HG03045 (cell line): ENCODE data around the gene GLRX3.
"Not testable (repeated sequence)": the region's sequence is repeated elsewhere in the genome, so short reads cannot be mapped to it uniquely, and the experiment has no call there.

ENCODE experiments used
- ATAC-seq: cut with Tn5 transposase; IDR thresholded peaks from one replicate; pipeline ENCODE4 v1.9.1; 2021; ENCODE audit warnings: mild to moderate bottlenecking, moderate library complexity; ENCODE audit not compliant: unreplicated experiment

GLRX3 gene

GRCh38 chr10:130136226-130137089 is at the start of gene GLRX3:
TSS of gene GLRX3 (plus strand) at chr10:130136391. CDS start at chr10:130136421, 30 bp downstream.
- ATAC-seq, result peak; percentile 87

GRCh38 chr10:130090565-130090964 is 45.6 kb upstream of the GLRX3 start:
- not testable (repeated sequence) for ATAC-seq

- ATAC-seq, result no peak
These were observed 36.8 kb upstream of the GLRX3 start for GRCh38 chr10:130099344-130099743.

- ATAC-seq, result no peak
These were observed 30.5 kb upstream of the GLRX3 start for GRCh38 chr10:130105724-130106123.

GRCh38 chr10:130108146-130108545 is 28.0 kb upstream of the GLRX3 start:
- not testable (repeated sequence) for ATAC-seq

- no peak for ATAC-seq
These were observed 27.1 kb upstream of the GLRX3 start for GRCh38 chr10:130108934-130109604.

- no peak for ATAC-seq
These were observed 26.4 kb upstream of the GLRX3 start for GRCh38 chr10:130109796-130110245.

GRCh38 chr10:130110246-130111112 is 25.7 kb upstream of the GLRX3 start, which contains the start of gene C10orf143:
TSS of gene C10orf143 (minus strand) at chr10:130110830. CDS start at chr10:130110772, 58 bp downstream.
- peak; percentile 84 for ATAC-seq

- ATAC-seq, result peak; percentile 93
These were observed 24.9 kb upstream of the GLRX3 start for GRCh38 chr10:130111113-130111851.

GRCh38 chr10:130111852-130112180 is 24.4 kb upstream of the GLRX3 start:
- ATAC-seq, result no peak

- ATAC-seq, result no peak
These were observed 23.4 kb upstream of the GLRX3 start for GRCh38 chr10:130112821-130113220.

- ATAC-seq, result not testable (repeated sequence)
These were observed 19.2 kb upstream of the GLRX3 start for GRCh38 chr10:130116942-130117341.

- not testable (repeated sequence) for ATAC-seq
These were observed 18.7 kb upstream of the GLRX3 start for GRCh38 chr10:130117535-130117934.

GRCh38 chr10:130121486-130122079 is 14.6 kb upstream of the GLRX3 start:
- ATAC-seq, result no peak

- ATAC-seq, result peak; percentile 93
These were observed 8.7 kb upstream of the GLRX3 start for GRCh38 chr10:130127364-130128061.

- no peak for ATAC-seq
These were observed 8.0 kb upstream of the GLRX3 start for GRCh38 chr10:130128062-130128781.

GRCh38 chr10:130128922-130129321 is 7.3 kb upstream of the GLRX3 start:
- no peak for ATAC-seq

GRCh38 chr10:130135676-130136225 is 440 bp upstream of the GLRX3 start:
- ATAC-seq, result peak; percentile 12
